HG03135 (cell line): ENCODE results near the gene SRC.

Experiments used
- ATAC-seq: cut with Tn5 transposase; IDR thresholded peaks from one replicate; pipeline ENCODE4 v1.9.1; 2021; ENCODE audit warnings: mild to moderate bottlenecking, moderate library complexity; ENCODE audit not compliant: unreplicated experiment

SRC gene

DNA sequence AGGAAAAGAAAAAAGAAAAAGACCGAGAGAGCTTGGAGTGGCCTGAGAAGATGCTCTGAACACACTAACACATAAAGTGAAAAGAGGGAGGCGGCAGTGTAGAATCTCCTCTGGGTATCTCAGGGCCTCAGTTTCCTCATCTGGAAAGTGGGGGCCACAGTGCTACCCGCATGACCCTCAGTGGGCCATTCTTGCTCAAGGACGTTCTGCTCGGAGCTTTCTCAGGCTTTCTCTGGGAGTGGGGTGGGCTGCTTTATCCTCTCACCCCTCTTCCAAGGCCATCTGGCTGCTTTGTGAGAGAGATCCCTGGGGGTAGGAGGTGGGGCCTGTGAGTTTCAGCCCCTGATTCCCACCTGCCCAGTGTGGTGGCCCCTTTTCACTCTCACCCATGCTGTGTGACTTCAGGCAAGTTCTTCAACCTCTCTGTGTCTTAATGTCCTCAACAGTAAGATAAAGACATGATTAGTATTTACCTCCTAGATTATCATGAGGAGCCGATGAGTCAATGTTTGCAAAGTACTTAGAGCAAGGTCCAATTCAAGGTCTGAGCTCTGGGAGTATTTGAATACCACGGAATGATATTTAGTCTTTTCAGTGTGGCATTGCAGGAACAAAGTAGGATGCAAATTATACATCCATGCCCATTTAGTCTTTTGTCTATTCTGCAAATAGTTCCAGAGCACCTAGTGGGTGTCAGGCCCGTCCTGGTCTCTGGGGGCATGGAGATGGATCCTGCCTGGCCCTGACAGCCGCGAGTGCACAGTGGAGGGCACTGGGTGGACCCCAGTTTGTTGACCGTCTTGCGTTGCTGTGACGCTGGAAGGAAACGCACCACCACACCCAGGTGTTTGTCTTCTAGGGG, 34.3 kb downstream of the SRC start:
- no peak for ATAC-seq

DNA sequence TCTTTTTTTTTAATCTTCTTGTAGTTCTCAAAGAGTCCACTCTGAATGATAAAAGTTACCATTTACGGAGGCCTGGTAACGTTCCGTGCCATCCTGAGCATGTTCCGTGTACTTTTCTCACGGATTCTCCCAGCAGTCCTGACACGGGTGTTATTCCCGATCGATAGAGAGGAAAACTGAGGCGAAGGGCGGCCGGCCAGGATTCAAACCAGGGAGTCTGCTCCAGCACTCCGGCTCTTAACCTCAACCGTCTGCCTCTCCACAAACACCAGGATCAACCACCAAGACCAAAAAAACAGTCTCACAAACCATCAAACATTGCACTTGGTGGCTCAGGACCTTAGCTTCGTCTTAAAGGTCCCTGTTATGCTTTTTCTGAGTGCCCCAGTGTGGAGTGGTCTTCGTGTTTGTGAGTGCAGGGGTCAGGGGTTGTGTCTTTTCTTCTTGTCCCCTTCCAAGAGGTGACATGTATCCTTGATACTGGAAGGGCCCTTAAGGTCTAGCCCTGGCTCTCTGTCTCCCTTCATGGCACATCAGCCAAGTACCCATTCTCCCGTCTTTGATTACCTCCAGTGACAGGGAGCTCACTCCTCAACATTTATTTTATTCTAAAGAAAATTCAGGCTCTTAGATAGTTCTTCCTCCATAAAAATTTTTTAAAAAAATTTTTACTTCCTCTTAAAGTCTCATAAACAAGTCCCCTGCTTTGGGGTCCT, 35.1 kb downstream of the SRC start:
- ATAC-seq: no peak

- ATAC-seq: no peak
These were observed 35.9 kb downstream of the SRC start for GRCh38 chr20:37381621-37382471.

DNA sequence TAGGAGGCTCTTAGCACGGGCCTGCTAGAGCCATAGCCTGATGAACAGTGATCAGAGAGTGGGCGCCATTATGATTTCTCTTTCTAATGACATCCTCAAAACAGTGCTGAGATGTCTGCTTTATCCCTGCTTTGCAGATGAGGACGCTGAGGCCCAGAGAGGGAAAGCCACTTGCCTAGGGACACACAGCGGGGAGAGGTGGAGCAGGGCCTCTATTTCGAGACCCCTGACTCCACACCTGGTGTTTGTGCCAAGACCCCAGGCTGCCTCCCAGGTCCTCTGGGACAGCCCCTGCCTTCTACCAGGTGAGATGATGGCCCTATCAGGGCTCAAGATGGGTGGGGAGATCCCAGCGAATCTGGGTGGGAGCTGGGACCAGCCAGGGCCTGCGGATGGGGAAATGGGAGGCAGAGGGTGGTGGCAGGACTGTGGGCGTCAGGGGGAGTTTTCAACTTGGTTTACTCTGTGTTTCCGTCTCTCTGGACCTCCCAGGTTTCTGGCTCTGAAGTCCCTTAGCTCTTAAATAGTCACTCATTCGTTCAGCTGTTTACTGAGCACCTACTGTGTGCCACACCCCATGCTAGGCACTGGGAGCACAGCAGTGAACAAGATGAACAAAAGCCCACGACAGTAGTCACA, 36.7 kb downstream of the SRC start:
- no peak for ATAC-seq

- ATAC-seq: no peak
These were observed 37.5 kb downstream of the SRC start for GRCh38 chr20:37383229-37383989.

- ATAC-seq: peak; percentile 45
These were observed 38.8 kb downstream of the SRC start for GRCh38 chr20:37384683-37385174.

DNA sequence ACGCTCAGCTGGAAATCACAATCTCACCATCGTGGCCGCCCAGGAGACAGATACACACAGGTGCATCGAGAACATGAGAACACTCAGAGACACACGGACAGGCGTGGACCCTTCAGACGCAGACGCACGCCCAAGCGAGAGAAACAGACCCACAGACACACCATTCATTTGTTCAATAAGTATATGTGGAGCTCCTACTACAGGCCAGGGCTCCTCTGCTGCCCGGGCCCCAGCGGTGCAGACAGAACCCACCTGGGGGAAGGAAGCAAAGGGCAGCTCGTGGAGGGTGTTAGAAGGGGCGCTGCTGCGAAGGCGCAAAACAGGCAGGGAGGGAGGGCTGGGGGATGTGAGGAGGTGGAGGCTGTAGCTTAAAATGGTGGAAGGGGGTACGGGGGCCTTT, 39.2 kb downstream of the SRC start:
- no peak for ATAC-seq

DNA sequence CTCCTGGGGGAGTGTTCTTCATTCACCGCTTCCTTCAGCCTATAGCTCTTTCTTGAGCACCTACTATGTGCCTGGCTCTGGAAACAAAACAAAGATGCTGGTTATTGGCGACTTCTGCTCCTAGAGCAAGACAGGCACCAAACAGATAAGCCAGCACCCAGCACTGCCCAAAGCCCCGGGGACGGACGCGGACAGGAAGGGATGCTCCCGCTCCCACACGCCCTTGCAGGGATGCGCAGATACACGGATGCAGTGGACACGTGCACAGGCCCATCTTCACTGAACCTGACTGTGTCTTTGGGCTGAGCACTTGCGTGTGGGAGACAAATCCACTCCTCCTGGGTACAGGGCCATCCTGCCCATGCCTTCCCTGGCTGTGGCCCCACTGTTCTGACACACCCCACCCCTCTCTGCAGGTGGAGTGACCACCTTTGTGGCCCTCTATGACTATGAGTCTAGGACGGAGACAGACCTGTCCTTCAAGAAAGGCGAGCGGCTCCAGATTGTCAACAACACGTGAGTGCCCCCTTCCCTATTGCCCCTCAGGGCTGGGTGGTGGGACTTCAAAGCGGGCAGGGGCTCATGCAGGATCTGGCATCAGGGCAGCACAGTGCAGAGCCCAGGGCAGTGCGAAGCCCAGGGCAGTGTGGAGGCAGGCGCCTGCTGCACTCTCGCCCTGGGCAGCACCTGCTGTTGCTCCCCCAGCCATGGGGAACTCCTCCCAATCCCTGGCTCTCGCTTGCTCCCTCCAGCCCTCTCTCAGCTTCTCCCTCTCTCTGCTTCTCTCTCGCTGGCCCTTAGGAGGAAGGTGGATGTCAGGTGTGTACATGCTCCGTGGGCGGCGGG, 39.9 kb downstream of the SRC start:
- no peak for ATAC-seq

DNA sequence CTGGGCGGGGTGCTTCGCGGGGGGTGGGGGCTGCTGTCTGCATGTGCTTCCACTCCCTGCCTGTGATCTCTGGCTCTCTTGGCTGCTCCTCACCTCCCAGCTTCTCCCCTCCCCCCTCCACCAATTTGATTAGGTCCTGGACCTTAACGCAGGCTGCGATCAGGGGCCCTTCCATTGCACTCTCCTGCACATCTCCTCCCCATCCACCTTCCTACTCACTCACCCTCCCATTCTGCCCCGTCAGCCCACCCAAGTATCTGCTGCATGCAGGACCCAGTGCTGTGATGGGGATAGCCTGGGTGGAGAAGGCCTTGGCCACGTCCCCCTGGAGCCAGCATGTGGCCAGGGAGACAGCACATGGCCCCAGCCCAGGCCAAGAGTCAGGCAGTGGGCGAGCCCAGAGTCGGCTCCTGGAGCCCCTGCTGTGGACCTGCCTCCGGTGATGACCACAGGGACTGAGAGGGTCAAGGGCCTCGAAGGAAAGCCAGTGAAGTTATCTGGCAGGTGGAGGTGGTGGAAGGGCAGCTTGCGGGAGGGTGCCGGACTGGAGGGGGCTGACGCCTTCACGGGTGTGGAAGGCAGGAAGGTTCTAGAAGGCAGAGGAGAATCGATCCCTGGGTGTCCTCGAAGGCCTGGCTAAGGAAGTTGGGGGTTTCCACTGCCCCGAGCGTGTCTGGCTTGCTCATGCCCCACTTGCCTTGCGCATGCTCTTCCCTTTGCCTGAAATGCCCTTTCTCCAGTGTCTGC, 40.7 kb downstream of the SRC start:
- no peak for ATAC-seq

DNA sequence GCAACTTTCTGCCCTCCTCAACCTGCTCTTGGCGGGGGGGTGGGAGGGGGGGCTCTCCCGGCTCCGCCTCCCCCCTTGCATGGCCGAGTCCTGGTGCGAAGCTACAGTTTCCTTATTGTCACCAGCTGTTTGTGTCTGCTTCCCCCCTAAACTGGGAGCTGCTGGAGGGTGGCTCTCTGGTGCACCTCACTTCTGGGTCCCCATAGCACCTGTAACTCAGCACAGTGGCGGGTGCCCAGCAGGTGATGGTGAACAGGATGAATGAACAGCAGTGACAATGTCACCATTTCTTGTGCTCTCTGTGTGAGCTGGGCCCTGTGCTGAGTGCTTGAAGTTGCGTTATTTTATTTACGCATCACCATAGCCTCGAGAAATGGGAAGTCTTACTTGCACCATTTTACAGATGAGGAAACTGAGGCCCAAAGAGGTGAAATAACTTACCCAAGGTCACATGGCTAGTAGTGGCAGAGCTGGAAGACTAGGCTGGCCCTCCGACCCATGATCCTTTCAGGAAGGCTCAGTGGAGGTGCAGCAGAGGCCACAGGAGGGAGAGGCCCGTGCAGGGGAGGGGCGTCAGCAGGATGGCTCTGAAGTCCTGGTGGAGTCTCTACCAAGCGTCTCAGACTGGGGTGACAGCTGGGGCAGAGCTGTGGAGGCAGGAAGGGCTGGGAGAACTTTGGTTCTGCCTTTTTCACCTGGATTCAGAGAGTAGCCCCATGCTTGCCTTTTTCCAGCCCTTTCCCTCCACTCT, 41.8 kb downstream of the SRC start:
- ATAC-seq: no peak

- ATAC-seq: no peak
These were observed 42.9 kb downstream of the SRC start for GRCh38 chr20:37388831-37389230.

- no peak for ATAC-seq
These were observed 43.4 kb downstream of the SRC start for GRCh38 chr20:37389241-37389747.

GRCh38 chr20:37389844-37390275, 43.9 kb downstream of the SRC start:
- no peak for ATAC-seq

DNA sequence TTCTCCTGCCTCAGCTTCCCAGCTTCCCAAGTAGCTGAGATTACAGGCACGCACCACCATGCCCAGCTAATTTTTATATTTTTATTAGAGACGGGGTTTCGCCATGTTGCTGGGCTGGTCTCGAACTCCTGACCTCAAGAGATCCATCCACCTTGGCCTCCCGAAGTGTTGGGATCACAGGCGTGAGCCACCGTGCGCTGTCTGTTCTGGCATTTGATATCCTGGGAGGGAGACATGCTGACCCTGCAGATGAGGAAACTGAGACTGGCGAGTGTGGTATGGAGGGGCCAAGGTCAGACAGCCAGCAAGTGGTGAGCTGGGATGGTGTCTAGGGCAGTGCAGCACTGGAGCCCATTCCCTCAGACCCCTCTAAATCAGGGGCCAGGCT, 44.6 kb downstream of the SRC start:
- no peak for ATAC-seq

DNA sequence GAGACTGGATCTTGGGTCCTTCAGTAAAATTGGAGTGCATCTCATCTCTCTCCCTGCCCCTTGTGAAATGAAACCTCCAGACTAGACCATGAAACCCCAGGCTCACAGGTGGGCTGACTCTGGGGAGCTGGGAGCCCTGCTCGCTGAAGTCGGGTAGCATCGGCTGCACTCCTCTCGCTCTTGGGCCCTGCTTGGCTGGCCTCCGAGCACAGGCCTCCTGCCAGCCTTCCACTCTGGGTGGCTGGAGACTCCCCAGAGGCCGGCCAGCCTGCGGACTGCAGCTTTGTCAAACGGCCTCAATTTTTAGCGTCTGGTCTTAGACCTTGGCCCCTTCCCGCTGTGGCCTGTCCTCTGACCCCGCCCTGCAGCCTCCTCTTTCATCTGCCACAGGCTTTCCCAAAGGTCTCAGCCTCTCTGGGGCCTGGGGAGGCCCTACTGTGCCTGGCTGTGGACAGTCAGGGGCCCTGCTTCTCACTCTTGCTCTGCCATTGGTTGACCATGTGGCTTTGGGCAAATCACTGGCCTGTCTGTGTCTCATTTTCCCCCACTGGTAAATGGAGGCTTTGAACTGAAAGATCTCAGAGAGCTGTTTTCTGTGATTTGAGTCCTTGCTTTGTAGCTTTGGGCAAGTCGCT, 45.1 kb downstream of the SRC start:
- no peak for ATAC-seq

DNA sequence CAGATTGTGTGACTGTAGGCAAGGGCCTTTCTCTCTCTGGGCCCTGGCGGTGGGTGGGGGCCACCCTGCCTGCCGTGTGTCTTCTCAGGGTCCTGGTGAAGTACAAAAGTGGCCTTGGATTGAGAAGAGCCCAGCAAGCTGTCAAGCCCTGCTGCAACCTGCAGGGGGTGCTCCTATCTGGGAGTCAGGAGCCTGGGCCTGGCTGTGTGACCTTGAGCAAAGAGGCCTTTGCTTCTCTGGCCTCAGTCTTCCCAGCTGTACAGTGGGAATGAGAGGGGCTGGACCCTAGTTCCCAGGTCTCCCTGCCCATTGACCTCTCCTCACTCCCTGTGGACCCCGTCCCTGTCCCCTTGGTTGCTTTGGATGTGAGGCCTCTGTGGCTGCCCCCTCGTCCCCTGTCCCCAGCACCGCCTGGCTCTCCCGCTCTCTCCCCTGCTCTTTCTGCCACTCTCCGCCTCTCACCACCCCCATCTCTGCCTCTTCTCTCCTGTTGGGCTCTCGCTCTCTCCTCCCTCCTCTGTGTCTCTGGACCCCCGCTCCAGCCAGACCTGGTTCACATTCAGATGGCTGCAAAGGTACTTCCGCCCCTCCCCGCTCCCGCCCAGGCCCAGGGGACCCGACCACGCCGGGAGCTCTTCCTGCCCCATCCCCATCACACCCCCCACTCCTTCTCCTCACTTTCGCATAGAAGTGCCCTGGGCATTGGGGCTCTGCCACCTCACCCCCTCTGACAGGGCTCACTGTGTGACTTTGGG, 46.7 kb downstream of the SRC start:
- ATAC-seq: no peak
